SK-N-SH treated with all-trans-retinoic acid at 6 μM for 48 hours (cell line): ENCODE measurements around the gene CSHL1.

Source experiments
- ARNTL ChIP-seq: fragments of 450-650 bp; formaldehyde crosslinking; IDR thresholded peaks from 2 replicates; pipeline ENCODE4 v1.5.0; 2020; ENCODE audit warnings: low read depth, mild to moderate bottlenecking, moderate library complexity, borderline replicate concordance
- ESRRG ChIP-seq: fragments of 250-450 bp; sonication (Bioruptor Pico); IDR thresholded peaks from 2 replicates; pipeline ENCODE4 v1.6.1; 2021; ENCODE audit warnings: mild to moderate bottlenecking
- PPARA ChIP-seq: fragments of 250-450 bp; sonication (Bioruptor Pico); IDR thresholded peaks from 2 replicates; pipeline ENCODE4 v1.5.0; 2020; ENCODE audit warnings: mild to moderate bottlenecking, borderline replicate concordance
- TOX ChIP-seq: fragments of 250-450 bp; sonication (Bioruptor Pico); IDR thresholded peaks from 2 replicates; pipeline ENCODE4 v1.8.0; 2021; ENCODE audit warnings: mild to moderate bottlenecking, moderate library complexity, borderline replicate concordance
- ZFP30 ChIP-seq: fragments of 450-650 bp; formaldehyde crosslinking; IDR thresholded peaks from 2 replicates; pipeline ENCODE4 v1.5.0; 2022; ENCODE audit warnings: mild to moderate bottlenecking, moderate library complexity
- TF ChIP-seq, protein P1 (sequence below): fragments of 250-450 bp; sonication (Bioruptor Pico); IDR thresholded peaks from 2 replicates; pipeline ENCODE4 v1.5.1; 2020; ENCODE audit warnings: low read depth, mild to moderate bottlenecking, moderate library complexity
- TF ChIP-seq, protein P2 (sequence below): fragments of 250-450 bp; sonication (Bioruptor Pico); IDR thresholded peaks from 2 replicates; pipeline ENCODE4 v1.8.0; 2020; ENCODE audit warnings: mild to moderate bottlenecking, moderate library complexity, borderline replicate concordance

DNA sequence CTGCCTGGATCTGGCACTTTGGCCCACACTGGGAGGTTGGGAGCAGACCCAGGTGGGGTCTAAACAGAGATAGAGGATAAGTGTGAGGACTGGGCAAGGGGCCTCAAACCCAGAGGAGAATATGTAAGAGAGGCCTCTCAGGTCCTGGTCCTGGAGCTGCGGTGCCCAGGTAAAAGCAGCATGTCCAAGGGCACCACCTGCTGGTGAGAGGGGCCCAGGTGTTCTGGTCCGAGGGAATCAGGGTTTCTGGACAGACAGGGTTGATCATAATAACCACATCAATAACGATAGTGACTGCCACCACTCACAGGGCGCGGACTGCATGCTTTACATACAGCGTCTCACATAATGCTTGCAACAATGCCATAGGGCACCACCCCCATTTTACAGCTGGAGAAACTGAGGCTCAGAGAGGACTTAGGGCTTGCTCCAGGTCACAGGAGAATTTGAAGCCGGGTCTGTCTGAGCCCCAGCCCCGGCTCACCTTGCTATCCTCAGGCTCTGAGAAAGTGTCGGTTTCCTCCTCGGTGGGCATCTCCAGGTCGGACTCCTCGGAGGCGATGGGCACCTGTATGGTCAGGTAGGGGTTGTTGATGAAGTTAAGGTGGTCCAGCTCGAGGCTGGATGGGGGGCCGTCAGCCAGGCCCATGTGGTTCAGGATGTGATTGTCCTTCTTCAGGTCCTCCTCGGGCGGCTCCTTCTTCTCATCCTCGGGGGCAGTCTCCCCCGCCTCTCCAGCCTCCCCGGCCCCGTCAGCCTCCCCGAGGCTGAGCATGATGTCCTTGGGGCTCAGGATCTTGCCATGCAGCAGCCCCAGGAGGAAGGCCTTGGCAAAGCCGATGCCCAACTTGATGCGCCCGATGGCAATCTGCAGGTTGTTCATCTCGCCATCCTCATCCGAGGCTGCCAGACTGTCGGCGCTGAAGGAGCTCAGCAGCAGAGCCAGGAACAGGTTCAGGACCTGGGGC is 40.2 kb upstream of the CSHL1 start:
- TF ChIP-seq ZFP30 (CRISPR knock-in tag) (no peak), PPARA (CRISPR knock-in tag) (no peak), TOX (CRISPR knock-in tag) (no peak), ARNTL (CRISPR knock-in tag) (no peak), ESRRG (CRISPR knock-in tag) (no peak)
- TF ChIP-seq, protein P1, sequence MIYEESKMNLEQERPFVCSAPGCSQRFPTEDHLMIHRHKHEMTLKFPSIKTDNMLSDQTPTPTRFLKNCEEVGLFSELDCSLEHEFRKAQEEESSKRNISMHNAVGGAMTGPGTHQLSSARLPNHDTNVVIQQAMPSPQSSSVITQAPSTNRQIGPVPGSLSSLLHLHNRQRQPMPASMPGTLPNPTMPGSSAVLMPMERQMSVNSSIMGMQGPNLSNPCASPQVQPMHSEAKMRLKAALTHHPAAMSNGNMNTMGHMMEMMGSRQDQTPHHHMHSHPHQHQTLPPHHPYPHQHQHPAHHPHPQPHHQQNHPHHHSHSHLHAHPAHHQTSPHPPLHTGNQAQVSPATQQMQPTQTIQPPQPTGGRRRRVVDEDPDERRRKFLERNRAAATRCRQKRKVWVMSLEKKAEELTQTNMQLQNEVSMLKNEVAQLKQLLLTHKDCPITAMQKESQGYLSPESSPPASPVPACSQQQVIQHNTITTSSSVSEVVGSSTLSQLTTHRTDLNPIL, result no peak
- TF ChIP-seq, protein P2, sequence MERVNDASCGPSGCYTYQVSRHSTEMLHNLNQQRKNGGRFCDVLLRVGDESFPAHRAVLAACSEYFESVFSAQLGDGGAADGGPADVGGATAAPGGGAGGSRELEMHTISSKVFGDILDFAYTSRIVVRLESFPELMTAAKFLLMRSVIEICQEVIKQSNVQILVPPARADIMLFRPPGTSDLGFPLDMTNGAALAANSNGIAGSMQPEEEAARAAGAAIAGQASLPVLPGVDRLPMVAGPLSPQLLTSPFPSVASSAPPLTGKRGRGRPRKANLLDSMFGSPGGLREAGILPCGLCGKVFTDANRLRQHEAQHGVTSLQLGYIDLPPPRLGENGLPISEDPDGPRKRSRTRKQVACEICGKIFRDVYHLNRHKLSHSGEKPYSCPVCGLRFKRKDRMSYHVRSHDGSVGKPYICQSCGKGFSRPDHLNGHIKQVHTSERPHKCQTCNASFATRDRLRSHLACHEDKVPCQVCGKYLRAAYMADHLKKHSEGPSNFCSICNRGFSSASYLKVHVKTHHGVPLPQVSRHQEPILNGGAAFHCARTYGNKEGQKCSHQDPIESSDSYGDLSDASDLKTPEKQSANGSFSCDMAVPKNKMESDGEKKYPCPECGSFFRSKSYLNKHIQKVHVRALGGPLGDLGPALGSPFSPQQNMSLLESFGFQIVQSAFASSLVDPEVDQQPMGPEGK (CRISPR knock-in tag), result no peak
